Ascending aorta (tissue), 2 donors: Measurements from ENCODE around the gene RAB3GAP2. TPM values are rescaled to one million over a fixed set of nuclear protein-coding genes. Genes with fewer than 3 reads are reported as not detected.

Source experiments
- DNase-seq, 2 donors: peaks; one replicate each; pipeline ENCODE4 v3.0.0-alpha.2; 2019; ENCODE audit warnings: low spot score in 2 of 2
- H3K27ac ChIP-seq, 2 donors: fragments of 200-600 bp; sonication (generic); one replicate each; pipeline ENCODE4 v1.5.1; 2016 to 2017; ENCODE audit warnings: mild to moderate bottlenecking in 1 of 2
- H3K27me3 ChIP-seq: fragments of 200-600 bp; sonication (generic); one replicate; pipeline ENCODE4 v1.5.1; 2017
- H3K36me3 ChIP-seq, 2 donors: fragments of 200-600 bp; sonication (generic); one replicate each; pipeline ENCODE4 v1.5.1; 2016
- H3K4me1 ChIP-seq, 2 donors: fragments of 200-600 bp; sonication (generic); one replicate each; pipeline ENCODE4 v1.5.1; 2016 to 2017; ENCODE audit warnings: mild to moderate bottlenecking in 1 of 2
- H3K4me3 ChIP-seq, 2 donors: fragments of 200-600 bp; sonication (generic); one replicate each; pipeline ENCODE4 v1.5.1; 2016 to 2017; ENCODE audit warnings: mild to moderate bottlenecking in 1 of 2
- H3K9me3 ChIP-seq, 2 donors: fragments of 200-600 bp; sonication (generic); one replicate each; pipeline ENCODE4 v1.5.1; 2016
- intact Hi-C: fragments of 100-400 bp; cut with DNase I; formaldehyde crosslinking; loops from one replicate; pipeline ENCODE4 v1.15.1; 2023
- total RNA-seq: library from RNA; depleted of rRNA; stranded (reverse); fragments of >200 nt; gene quantifications from one replicate; pipeline ENCODE4 v1.1.0, GENCODE V29; 2016
- TF ChIP-seq, protein P1 (sequence below), 3 experiments: fragments of 200-600 bp in 2 of 3; fragments of 450-650 bp in 1 of 3; sonication (generic) in 2 of 3; IDR thresholded peaks; one replicate each; pipeline ENCODE4 v1.5.1; 2016 to 2019; ENCODE audit warnings: antibody characterized with exemption in 3 of 3, mild to moderate bottlenecking in 1 of 3, moderate library complexity in 1 of 3

RAB3GAP2 gene
- total RNA-seq, 1 donor from 2014 or later = 9.8 TPM

DNA sequence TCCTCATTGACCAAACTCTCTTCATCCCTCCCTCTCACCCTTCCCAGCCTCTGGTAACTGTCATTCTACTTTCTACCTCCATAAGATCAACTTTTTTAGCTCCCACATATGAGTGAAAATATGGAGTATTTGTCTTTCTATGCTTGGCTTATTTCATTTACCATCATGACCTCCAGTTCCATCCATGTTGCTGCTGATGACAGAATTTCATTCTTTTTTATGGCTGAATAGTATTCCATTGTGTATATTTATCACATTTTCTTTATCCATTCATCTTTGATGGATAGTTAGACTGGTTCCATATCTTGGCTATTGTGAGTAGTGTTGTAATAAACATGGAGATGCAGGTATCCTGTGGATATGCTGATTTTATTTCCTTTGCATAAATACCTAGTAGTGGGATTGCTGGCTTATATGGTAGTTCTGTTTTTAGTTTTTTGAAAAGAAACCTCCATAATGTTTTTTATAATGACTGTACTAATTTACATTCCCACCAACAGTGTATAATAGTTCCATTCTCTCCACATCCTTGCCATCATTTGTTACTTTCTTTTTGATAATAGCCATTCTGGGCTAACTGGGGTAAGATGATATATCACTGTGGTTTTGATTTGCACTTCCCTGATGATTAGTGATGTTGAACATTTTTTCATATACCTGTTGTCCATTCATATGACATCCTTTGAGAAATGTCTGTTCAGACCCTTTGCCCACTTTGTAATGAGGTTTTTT is 142.6 kb downstream of the RAB3GAP2 start:
- H3K27ac ChIP-seq = no peak overlapping the region
- no peaks in the 10 kb centered on the region for H3K27me3 ChIP-seq
- DNase-seq = no peak
- intact Hi-C loops = no loop called here
- no peaks in the 10 kb centered on the region for H3K4me1 ChIP-seq
- H3K9me3 ChIP-seq = no peaks in the 10 kb centered on the region
- TF ChIP-seq, protein P1, sequence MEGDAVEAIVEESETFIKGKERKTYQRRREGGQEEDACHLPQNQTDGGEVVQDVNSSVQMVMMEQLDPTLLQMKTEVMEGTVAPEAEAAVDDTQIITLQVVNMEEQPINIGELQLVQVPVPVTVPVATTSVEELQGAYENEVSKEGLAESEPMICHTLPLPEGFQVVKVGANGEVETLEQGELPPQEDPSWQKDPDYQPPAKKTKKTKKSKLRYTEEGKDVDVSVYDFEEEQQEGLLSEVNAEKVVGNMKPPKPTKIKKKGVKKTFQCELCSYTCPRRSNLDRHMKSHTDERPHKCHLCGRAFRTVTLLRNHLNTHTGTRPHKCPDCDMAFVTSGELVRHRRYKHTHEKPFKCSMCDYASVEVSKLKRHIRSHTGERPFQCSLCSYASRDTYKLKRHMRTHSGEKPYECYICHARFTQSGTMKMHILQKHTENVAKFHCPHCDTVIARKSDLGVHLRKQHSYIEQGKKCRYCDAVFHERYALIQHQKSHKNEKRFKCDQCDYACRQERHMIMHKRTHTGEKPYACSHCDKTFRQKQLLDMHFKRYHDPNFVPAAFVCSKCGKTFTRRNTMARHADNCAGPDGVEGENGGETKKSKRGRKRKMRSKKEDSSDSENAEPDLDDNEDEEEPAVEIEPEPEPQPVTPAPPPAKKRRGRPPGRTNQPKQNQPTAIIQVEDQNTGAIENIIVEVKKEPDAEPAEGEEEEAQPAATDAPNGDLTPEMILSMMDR (IDR thresholded peaks at IDR 0.05) = no peak
- H3K36me3 ChIP-seq = peaks cover 33 to 50% of the 10 kb centered on the region in 2 donors
- H3K4me3 ChIP-seq = no peak overlapping the region

DNA sequence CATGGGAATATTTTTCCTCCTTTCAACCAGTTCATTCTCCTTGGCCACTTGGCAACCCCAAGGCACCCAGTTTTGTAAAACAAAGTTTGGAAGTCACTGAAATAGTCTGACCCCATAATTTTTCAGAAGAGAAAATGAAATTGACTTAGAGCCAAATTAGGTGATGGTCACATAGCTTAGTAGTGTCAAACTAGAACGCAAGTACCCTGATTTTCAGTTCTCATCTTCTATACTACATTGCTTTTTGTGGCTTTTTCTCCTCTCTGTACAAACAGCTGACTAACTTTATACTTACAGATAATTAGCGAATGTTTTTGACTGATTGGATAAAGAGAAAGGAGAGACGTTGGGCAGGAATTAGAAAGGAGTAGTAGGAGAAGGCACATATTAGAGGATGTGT is 145.2 kb downstream of the RAB3GAP2 start:
- Histone ChIP-seq H3K27ac (no peak overlapping the region), H3K36me3 (peaks cover 23 to 31% of the 10 kb centered on the region in 2 donors), H3K4me1 (no peaks in the 10 kb centered on the region), H3K9me3 (no peaks in the 10 kb centered on the region), H3K27me3 (no peaks in the 10 kb centered on the region), H3K4me3 (no peak overlapping the region)
- intact Hi-C loops = no loop called here
- TF ChIP-seq, protein P1 (IDR thresholded peaks at IDR 0.05) = no peak
- DNase-seq = no peak

GRCh38 chr1:220124542-220124941 is 147.7 kb downstream of the RAB3GAP2 start:
- Histone ChIP-seq H3K36me3 (peaks cover 23 to 26% of the 10 kb centered on the region in 2 donors), H3K27ac (no peak overlapping the region), H3K9me3 (no peaks in the 10 kb centered on the region), H3K27me3 (no peaks in the 10 kb centered on the region), H3K4me3 (no peak overlapping the region), H3K4me1 (peaks cover 0 to 3% of the 10 kb centered on the region in 2 donors)
- DNase-seq = no peak
- intact Hi-C loops = no loop called here
- TF ChIP-seq, protein P1 (IDR thresholded peaks at IDR 0.05) = no peak

- no peak overlapping the region for H3K27ac ChIP-seq
- H3K4me3 ChIP-seq = no peak overlapping the region
- H3K27me3 ChIP-seq = no peaks in the 10 kb centered on the region
- intact Hi-C loops = no loop called here
- H3K36me3 ChIP-seq = peaks cover 20 to 21% of the 10 kb centered on the region in 2 donors
- no peak for DNase-seq
- no peaks in the 10 kb centered on the region for H3K9me3 ChIP-seq
- TF ChIP-seq, protein P1 (IDR thresholded peaks at IDR 0.05) = no peak
- peaks cover 0 to 6% of the 10 kb centered on the region in 2 donors for H3K4me1 ChIP-seq
Observed at GRCh38 chr1:220123889-220124288, 148.4 kb downstream of the RAB3GAP2 start.

GRCh38 chr1:220123066-220123465 is 149.2 kb downstream of the RAB3GAP2 start:
- Histone ChIP-seq H3K36me3 (peaks cover 14 to 17% of the 10 kb centered on the region in 2 donors), H3K4me3 (no peak overlapping the region), H3K27me3 (no peaks in the 10 kb centered on the region), H3K9me3 (no peaks in the 10 kb centered on the region), H3K4me1 (peaks cover 0 to 8% of the 10 kb centered on the region in 2 donors), H3K27ac (no peak overlapping the region)
- DNase-seq = no peak
- TF ChIP-seq, protein P1 (IDR thresholded peaks at IDR 0.05) = no peak
- intact Hi-C loops = no loop called here
